Measurements from ENCODE around the gene ZP1. TPM values are rescaled to one million over a fixed set of nuclear protein-coding genes. Genes with fewer than 3 reads are reported as not detected.

Gene ZP1
- total and polyA plus RNA-seq, 2 of the 8 experiments (the other 6 are each of a cell fraction or from before 2014, with no cell fraction given) = not detected

DNA sequence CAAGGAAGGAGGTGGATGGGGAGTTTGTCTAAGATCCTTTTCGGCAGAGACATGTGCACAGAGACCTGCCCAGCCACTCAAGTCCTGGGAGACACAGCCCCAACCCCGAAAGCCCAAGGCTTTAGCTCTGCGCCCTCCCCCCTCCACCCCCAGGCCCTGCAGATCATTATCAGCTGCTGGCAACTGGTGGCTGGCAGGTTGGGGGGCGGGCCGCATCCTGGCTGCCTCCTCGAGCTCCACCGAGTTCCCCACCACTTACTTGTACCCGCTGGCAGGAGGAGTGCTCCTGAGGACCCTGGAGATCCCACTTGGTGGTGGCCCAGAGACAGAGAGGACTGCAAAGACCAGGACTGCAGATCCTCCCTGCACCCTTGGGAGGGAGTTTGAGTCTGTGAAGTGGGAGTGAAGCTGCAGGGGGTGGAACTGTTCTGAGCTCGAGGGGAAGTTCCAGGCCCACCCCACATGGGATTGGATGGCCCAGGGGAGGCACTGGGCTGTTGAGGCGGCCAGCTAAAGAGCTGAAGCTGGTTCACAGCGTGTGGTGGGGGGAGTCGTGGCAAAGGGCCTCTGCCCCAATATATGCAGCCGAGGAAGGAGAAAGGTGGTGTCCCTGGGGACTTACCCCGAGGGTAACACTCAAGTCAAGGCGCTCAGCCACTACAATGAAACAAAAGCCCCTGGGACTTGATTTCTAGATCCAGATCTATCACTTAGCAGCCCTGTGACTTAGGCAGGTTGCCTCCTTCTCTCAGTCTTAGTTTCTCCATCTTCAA is 45.3 kb upstream of the ZP1 start:
- Histone ChIP-seq H2BK5ac (ENCODE audit: low read depth, low read length) (no peak overlapping the region), H2BK120ac (replicated peaks; ENCODE audit: low read depth, low read length) (no peak overlapping the region), H3K23ac (ENCODE audit: insufficient read length) (no peak overlapping the region), H2BK20ac (ENCODE audit: low read length) (no peak overlapping the region), H2BK15ac (ENCODE audit: low read length) (no peak overlapping the region), H3K4me2 (ENCODE audit: insufficient read depth in 1 of 2, low read depth in 2 of 2, low read length in 2 of 2) (no peak overlapping the region), H3K36me3 (ENCODE audit: control insufficient read depth in 2 of 4, insufficient read depth in 4 of 4, low read length in 3 of 4) (no peaks in the 10 kb centered on the region), H4K5ac (ENCODE audit: insufficient read length, low read depth, low read length) (no peak overlapping the region), H3K79me2 (ENCODE audit: control insufficient read depth in 1 of 2, insufficient read depth in 2 of 2, low read length in 2 of 2) (no peaks in the 10 kb centered on the region), H3K9ac (replicated peaks in 1 of 4; ENCODE audit: extremely low read depth in 1 of 4, low read depth in 3 of 4, low read length in 3 of 4) (no peak overlapping the region), H3K4me1 (replicated peaks in 1 of 4; ENCODE audit: control insufficient read depth in 3 of 4, insufficient read depth in 4 of 4, low read length in 3 of 4) (no peaks in the 10 kb centered on the region; a peak in 1 of 7 replicates), H3K4me3 (ENCODE audit: extremely low read depth in 1 of 4, insufficient read depth in 2 of 4, low read depth in 3 of 4, low read length in 4 of 4) (no peak overlapping the region), H3K14ac (ENCODE audit: insufficient read length) (no peak overlapping the region), H3K27ac (ENCODE audit: low read depth, low read length) (no peak overlapping the region), H2AFZ (ENCODE audit: low read length) (no peak overlapping the region), H4K20me1 (replicated peaks in 1 of 2; ENCODE audit: control insufficient read depth in 1 of 2, insufficient read depth in 2 of 2, low read length in 2 of 2) (peaks cover 0 to 2% of the 10 kb centered on the region in 2 experiments), H2BK12ac (ENCODE audit: low read depth, low read length) (no peak overlapping the region), H4K91ac (replicated peaks; ENCODE audit: insufficient read length, low read length) (no peak overlapping the region), H3K23me2 (ENCODE audit: low read depth, low read length) (no peaks in the 10 kb centered on the region), H3K9me3 (ENCODE audit: insufficient read depth in 2 of 2, low read depth in 1 of 2, low read length in 1 of 2) (peaks cover 1% of the 10 kb centered on the region in 2 experiments; a peak in 3 of 4 replicates), H3K18ac (ENCODE audit: extremely low read depth, low read length) (no peak overlapping the region), H2AK5ac (ENCODE audit: low read depth, low read length) (no peak overlapping the region), H3K27me3 (replicated peaks in 1 of 4; ENCODE audit: control insufficient read depth in 3 of 4, extremely low read depth in 1 of 4, insufficient read depth in 3 of 4, low read length in 3 of 4) (no peaks in the 10 kb centered on the region; a peak in 1 of 7 replicates), H3K56ac (replicated peaks; ENCODE audit: insufficient read length, low read depth, low read length) (no peak overlapping the region), H3K4ac (replicated peaks; ENCODE audit: insufficient read length, low read depth, low read length) (no peak overlapping the region), H4K8ac (ENCODE audit: extremely low read depth, insufficient read depth, low read length) (peak overlapping the region; percentile 29; the same call in 1 of the 2 replicates), H3K79me1 (ENCODE audit: low read depth, low read length) (no peaks in the 10 kb centered on the region)
- POLR2A ChIA-PET (ENCODE audit: partially characterized antibody) = no interaction called here
- TF ChIP-seq, protein P1, sequence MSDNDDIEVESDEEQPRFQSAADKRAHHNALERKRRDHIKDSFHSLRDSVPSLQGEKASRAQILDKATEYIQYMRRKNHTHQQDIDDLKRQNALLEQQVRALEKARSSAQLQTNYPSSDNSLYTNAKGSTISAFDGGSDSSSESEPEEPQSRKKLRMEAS (IDR thresholded peaks at IDR 0.05) = no peak
- TF ChIP-seq CBX8 (IDR thresholded peaks at IDR 0.05; ENCODE audit: borderline replicate concordance, low read depth, low read length) = no peak
- no peak for TF ChIP-seq TCF12 (IDR thresholded peaks at IDR 0.05; ENCODE audit: low read depth, low read length)
- no peak for TF ChIP-seq YY1 (IDR thresholded peaks at IDR 0.05; ENCODE audit: low read depth, low read length)
- TF ChIP-seq KDM4A (IDR thresholded peaks at IDR 0.05; ENCODE audit: low read depth, low read length, severe bottlenecking) = no peak
- no peak for TF ChIP-seq BACH1 (IDR thresholded peaks at IDR 0.05; ENCODE audit: low read length)
- TF ChIP-seq CREB1 (IDR thresholded peaks at IDR 0.05) = no peak
- TF ChIP-seq JUN (IDR thresholded peaks at IDR 0.05; ENCODE audit: low read depth, low read length) = no peak
- no peak for TF ChIP-seq ATF3 (IDR thresholded peaks at IDR 0.05; ENCODE audit: insufficient read depth, low read depth, low read length)
- no peak for TF ChIP-seq TBP (IDR thresholded peaks at IDR 0.05; ENCODE audit: low read depth, low read length)
- TF ChIP-seq SP1 (IDR thresholded peaks at IDR 0.05; ENCODE audit: low read depth, low read length) = no peak
- no peak for FAIRE-seq
- CTCF ChIA-PET (ENCODE audit: partially characterized antibody) = interaction anchor here (0.7 to 4.7 kb wide), 9 partner anchors 10 to 78 kb away, joined by 3 to 51 read pairs (median 6); no protein-coding TSS in a partner anchor
- no peak for DNase-seq (ENCODE audit: low read depth in 1 of 2, low spot score in 2 of 2)
- 85% methylated on average over 14 of the region's 15 CpGs; no CpG with 5 or more reads in 1 of the 2 experiments for WGBS, 2 experiments (ENCODE audit: extremely low coverage in 1 of 2, insufficient coverage in 1 of 2, insufficient read length in 1 of 2, insufficient replicate concordance in 2 of 2, low coverage in 1 of 2, low lambda C conversion rate in 2 of 2, missing lambda C conversion rate in 1 of 2)
